D341Med (cell line): ENCODE results near the gene AFF3.

Experiments used
- DNase-seq: peaks from one replicate; pipeline ENCODE4 v3.0.0; 2012; ENCODE audit warnings: low spot score

AFF3 gene

DNA sequence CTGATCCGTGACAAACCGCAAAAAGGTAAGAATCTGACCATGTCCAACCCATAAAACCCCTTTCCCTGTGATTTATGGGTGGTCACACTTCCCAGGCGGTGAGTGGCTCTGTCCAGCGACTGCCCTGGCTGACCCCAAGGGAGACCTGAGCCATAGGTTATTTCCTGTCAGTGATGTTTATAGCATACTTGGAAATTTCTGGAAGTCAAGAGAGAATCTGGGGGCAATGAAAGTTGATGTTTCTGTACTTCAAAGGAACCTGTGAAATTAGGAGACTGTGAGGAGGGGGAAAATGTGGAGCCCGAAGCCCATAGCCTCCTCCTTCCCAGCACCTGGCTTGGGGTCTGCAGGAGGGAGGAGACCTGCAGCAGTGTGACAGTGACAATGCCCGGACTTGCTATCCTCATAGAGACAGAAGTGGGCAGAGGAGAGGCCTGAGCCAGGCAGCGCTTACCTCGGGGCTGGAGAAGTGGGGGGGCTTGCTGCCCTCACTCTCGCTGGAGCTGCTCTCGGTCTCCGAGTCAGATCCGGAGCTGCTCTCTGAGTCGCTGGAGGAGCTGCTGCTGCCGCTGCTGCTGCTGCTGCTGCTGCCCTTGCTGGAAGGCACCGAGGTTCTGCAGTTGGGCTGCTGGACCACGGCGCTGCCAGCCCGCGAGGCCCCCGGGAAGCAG lies 541.3 kb downstream of the AFF3 start:
- no peak for DNase-seq

DNA sequence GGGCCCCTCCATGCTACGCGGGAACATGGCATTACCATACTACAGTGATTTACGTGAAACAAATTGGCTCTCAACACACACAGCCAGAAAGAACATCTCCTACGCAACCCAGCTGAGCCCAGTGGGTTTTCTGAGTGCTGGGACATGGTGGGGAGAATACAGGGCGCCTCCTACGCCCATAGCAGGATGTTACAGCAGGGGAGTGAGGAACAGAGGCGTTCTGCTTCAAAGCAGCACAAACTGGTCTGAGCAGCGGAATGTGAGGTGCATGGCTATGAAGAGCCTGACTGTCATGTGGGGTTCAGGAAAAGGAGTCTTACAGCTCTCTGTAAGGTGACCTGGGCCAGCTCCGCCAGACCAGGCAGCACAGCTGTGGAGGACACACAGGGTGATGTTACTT lies 543.9 kb downstream of the AFF3 start:
- no peak for DNase-seq

DNA sequence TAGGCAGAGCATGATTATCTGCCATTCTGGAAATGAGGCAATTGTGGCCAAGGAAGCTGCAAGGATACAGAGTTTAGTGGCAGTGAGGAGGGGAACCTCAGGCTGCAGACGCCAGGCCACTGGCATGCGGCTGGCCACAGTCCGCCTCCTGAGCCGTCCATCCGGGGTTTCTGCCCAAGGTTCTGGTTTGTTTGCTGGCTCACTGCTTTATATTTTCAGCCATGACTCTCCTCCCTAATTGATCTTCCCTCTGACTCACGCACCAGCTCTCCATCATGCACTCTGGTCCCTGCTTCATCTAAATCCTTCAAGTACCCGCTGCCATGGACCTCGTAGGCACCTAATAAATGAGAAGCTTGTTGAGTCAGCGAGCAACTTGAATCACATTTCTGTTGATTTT lies 544.8 kb downstream of the AFF3 start:
- DNase-seq = no peak

DNA sequence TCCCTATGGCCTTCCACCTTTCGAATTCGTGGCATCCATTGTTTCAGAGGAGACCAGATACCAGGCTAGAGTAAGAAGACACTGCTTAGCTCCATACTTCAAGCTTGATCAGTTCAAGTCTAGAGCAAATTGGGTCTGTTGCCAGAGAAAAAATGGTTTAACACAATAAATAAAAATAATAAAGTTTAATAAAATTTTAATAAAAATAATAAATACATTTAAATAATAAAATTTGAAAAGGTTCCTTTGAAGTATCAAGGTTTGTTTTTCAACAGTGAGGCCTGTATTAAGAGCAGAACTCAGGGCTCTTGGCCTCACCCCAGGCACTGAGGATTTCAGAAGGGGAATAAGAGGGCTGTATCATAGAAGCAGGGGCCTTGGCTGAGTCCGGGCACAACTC lies 547.0 kb downstream of the AFF3 start:
- no peak for DNase-seq

DNA sequence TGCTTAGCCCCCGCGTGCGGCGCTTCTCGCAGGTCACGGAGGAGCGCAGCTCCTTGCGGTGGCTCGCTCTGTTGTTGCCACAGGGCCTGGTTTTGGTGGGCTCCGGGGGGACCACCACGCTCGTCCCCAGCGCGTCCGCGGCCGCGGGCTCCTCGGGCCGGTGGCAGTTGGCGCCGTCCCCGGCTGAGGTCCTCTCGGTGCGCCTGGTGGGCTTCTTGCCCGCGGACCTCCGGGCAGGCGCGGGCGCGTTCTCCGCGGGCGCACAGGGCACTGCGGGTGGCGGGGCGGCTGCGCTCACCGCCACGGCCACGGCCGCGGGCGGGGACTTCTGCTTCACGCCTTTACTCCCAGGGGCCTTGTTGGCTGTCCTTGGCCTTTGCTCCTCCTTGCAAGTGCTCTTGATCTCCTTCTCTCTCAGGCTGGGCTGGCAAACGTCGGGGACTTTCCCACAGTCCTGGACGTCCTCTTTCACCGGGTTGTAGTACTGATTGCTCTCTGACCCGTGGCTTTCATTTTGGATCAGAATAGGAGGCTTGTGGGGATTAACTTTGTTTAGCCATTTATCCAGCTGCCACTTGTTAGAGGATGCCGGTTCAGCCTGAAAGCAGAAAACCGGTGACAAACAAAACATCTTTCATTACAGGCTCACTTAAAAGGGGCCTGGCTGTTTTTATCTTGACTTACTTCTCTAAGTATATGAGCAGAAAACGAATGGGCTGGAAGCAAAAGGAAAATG lies 548.5 kb downstream of the AFF3 start:
- no peak for DNase-seq

DNA sequence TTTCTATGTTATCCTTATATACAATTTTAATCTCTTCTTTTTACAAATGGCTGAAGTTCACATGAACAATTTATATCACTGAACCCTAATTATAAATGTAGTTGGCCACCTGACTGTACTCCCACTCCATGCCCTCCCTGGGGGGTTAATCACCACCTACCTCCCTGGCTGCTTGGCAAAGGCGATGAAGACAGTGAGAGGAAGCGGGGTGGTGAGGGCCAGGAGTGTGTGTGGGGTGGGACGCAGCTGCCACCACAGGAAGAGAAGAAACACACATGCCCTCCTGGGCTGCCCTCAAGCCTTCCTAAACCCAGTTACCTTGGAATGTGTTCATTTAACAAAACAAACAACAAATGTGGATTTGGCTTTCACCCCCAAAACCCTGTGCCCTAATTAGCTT lies 565.6 kb downstream of the AFF3 start:
- no peak for DNase-seq

DNA sequence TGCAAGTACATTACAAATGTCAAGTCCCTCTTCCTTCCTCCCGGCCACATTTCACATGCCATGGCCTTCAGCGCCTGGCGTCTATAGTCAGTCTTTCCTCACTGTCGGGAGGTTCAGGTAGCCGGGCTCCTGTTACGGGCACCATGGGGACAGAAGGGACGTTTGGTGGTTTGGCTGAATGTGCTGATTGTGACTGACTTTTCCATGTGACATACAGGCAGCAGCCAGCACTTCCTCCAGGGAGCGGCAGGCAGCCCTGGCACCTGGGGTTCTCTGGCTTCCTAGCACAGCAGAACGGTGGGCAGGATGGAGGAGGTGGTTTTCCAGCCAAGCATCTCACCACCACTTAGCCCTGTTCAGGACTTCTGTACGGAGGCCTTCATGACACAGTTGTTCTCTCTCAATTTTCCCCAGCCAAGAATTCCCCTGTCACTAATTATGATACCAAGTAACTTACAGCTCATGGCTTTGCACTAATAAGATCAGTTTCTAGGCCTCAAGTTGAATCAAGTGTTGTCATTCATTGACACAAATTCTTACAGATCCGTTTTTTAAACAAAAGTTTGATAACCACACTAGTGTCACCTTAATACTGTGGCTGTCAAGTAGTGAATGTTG lies 568.6 kb downstream of the AFF3 start:
- DNase-seq = no peak

DNA sequence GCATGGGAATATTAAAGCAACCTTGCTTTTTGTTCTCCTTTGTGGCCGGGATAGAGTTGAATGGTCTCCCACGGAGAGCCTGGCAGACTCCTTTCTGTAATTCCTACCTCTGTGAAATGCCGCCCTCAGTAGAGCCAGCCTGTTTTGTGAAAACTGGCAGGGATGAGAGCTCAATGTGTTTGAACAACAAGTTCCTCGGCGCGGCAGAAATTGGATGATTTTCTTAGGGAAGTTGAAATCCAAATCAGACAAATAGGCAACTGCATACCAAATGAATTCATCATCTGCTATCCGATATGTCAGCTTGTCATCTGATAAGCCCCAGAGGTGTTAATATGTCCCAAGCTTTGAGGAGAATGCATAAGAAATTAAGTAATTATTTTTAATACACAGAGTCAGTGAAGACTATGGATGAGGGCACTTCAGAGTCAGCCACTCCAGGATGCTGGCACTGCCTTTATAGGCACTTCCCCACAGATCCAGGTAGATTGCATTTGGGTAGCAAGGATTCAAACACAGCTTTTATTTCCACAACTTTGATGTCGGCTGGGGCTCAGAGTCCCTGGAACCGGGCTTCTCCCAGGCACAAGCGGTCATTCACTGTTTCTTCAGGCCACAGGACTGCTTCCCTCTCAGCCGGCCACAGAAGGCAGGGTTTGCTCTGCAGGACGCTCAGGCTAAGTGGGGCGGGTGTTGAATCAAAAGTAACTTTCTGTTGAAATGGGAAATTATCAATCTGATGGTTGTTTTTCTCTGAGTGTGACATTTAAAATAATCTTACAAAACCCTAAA lies 569.8 kb downstream of the AFF3 start:
- no peak for DNase-seq

DNA sequence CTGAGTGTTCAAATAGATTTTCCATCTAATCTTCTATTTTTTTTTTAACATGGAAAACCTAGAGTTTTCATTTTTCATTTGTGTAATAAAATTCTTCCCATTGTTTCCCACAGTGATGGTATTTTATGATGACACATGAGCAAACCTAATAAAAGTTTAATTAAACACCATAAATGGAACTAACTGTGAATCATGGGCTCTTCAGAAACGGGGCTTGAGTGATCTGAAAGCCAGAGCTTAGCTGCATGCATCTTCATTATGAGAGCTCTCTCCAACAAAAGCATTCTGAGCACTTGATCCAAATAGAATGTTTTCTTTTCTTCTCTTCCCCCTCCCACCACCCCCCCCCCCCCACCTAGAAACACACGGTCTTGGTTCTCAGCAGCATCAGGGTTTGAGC lies 570.4 kb downstream of the AFF3 start:
- DNase-seq = no peak

DNA sequence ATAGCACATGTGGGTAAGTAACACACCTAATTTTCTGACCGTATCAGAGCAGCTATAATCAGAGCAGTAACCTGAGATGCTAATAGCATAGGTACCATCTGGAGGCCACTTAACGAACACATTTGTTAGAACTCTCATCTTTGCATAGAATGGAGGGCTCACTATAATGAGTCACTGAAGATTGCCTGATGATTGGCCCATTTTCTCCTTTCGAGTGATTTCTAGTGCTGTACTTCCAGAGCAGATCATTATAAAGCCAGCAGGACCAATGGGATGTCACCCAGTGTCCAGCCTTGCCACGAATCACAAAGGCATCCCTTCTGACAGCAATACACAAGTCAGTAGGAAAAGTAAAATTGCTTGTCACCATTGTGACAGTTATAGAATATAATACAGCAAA lies 570.9 kb downstream of the AFF3 start:
- no peak for DNase-seq

DNA sequence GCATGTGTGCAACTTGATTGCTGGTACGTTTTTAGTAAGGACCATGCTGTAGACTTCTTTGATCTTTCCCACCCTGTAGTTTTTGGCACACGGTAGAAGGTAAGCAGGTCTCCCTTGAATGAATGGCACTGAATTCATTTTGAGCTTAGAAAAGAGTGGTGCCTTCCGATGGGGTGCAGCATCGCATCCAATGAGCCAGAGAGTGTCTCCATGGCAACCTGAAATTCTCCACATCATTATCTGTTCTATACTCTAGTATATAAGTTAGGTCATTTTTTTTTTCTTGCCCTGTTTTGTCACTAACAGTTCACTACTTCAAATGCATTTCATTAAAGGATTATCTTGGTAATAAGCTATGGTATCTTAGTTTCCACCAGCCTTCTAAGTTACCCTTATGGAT lies 571.4 kb downstream of the AFF3 start:
- DNase-seq = no peak

DNA sequence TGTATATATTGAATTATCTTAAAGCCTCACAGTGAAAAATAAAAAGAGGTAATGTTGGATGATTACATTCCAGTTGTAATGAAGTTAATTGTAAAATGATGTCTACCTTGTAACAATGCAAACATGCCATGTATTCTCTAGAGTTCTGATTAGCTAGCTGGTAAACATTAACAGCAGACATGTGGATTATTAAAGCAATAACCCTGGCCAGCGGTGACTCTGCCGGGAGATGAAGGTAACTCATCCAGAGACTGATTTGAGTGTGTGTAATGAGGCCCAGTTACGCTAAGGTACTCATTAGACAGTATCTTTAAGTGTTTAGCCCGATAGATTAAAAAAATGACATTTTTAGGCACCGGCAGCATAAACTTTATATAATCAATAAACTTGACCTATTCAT lies 573.0 kb downstream of the AFF3 start:
- no peak for DNase-seq

DNA sequence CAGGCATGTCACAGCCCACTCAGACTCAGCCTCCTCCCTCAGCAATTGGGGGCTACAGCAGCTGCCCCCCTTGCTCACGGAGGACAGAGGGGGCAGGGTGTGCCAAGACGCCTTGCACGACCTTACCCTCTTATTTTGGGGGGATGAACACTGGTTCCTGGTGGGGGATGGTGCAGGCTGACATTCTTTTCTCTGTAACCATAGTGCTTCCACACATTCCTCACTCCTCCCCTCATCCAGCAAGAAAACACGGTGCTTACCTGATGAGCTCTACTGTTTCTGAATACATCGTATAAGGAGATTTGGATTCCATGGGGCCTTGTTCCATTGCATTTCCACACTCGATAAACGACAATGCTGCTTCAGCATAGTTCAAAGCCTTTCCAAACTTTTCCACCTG lies 577.2 kb downstream of the AFF3 start:
- DNase-seq = no peak

DNA sequence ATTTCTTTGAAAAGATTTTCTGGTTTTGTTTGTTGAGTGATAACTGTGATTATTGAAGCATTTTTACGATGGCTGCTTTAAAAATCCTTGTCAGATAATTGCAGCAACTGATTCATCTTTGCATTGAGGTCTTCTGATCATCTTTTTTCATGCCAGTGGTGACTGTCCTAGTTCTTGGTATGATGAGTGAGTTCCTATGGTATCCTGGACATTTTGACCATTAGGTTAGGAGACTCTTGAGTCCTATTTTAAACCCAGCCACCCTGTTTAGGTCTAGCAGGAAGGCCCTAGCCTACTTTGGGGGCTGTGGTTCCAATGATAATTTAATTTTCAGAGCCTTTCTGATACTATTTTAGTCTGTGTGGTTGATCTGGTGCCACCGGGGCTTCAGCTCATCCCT lies 579.9 kb downstream of the AFF3 start:
- no peak for DNase-seq

DNA sequence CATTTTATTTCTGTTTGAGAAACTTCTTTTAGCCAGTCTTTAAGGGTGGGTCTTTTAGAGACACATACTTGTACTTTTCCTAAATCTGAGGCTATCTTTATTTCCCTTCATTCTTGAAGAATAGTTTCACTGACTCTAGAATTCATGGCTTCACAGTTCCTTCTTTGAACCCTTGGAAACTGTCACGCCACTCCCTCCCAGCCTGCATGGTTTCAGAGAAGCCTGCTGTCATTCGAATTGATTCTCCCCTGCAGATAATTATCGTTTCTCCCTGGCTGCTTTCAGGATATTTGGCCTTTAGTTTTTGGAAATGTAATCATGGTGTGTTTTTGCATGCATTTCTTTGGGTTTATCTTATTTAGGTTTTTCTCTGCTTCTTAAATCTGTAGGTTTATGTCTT lies 580.6 kb downstream of the AFF3 start:
- no peak for DNase-seq

DNA sequence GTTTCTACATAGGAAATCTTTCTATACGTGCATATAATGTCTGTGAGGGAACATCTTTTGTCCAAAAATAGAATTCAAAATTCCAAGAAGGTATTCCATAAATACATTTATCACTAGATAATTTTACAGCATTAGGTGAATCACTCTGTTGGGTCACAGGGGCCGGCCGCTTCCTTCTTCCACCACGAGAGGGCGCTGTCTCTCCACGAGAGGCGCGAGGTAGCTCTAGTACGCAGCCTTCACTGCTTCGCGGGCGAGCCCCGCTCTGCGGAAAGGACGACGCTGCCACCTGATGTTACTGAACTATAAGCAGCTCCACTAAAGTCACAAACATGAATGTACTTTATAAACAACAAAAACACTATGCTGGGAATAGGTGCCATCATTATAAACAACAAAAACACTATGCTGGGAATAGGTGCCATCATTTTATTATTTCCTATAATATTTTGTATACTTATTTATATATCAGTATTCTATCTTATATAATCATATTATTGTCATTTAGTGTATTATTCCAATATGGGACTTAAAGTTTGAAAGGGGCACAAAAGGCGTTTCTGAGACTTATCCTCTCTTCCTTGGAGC lies 583.2 kb downstream of the AFF3 start:
- peak; percentile 87 for DNase-seq

DNA sequence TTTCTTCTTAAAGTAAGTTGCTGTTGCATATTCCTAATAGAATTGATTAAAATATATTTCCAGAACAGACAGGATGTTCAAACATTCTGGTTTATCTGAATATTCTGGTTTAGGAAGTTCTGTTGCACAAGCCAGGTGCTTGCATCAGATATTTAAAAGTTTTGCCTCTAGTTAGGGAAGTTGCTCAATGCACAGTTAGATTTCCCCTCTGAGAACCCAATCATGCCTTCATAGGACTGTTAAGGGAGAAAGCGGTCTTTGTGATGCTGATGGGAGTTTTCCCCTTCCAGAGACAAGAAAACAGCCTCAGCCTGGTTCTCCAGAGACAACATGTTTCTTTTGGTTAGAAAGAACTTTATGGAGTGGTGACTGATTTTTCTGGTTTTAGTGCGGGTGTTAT lies 587.0 kb downstream of the AFF3 start:
- DNase-seq = no peak

DNA sequence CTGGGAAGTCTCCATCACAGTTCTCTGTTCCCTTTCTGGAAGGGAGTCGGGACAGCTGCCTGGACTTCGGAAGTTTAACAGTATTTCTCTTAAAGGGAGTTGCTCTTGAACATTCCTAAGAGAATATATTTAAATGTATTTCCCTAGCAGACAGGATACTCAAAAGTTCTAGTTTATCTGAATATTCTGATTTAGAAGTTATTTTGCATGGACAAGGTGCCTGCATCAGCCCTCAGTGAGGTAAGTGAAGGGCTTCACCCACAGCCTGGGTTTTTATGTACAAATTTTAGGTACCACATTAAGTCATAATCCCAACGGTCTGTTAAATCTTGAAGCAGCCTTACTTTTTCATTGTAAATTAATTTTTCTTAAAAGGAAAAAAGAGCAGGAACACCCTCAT lies 587.5 kb downstream of the AFF3 start:
- no peak for DNase-seq

DNA sequence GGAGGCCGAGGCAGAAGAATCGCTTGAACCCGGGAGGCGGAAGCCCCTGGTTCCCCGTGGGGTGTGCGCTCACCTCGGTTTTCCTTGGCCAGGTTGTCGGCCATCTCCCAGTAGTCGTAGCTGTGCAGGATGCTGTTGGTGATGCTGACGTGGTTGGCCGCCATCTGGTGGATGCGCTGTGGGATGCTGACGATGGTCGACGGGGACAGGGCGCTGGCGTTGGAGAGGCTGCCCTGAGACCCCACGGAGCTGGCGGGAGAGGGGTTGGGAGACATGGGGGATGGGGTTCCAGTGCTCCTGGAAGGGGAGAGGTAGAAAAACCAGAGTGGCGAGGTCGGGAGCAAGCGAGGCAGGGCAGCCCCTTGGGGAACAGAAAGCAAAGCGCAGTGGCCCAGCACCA lies 588.2 kb downstream of the AFF3 start:
- DNase-seq = peak; percentile 53

DNA sequence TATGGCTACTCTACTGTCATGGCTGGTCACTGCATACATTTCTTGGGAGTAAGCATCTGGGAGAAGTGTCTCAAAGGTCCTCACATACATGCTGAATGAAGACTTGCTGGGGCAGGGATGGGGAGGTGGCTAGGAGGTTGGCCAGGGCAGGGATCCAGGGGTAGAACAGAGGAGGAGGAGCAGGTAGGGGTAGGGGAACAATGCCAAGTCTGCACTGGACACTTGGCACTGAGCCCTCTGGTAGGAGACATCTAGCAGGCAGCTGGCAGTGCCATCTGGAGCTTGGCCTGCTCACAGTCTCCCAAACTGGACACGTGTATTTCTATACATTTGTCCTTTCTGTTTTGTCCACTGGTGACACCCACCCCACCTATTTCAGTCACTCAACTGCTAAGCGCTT lies 589.9 kb downstream of the AFF3 start:
- no peak for DNase-seq

DNA sequence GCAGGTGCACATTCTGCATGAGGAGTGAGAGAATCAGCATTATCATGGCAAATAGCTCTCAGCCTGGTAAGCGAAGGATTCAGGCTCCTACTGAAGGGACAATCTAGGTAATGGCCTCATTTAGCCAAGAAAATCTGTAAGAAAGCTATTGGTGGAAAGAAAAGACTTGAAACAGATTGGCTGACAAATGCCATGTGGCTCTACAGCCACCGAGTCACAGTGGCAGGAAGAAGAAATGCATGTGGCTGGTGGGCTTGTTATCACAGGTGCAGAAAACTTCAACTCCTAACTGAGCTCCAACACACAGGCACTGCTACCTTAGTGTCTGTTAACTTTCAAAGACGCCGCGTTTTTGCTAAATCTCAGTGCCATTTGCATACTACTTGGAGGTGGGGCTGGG lies 592.0 kb downstream of the AFF3 start:
- no peak for DNase-seq

DNA sequence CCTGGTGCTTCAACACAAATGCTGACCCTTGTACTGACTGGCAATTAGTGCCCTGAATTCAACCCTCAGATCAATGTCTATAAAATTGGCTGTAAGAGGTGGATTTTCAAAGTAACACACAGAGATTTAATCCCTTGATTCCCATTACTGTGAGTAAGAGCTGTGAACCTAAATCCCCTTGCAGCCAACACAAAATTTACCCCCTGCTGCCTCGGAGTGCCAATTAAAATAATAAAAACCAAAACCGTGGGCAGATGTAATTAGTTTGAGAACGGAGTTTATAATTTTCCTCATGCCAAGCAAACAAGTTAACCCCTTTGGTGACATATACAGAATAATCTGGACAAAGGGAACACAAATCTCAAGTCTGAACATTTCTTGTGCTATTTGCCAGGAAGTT lies 596.8 kb downstream of the AFF3 start:
- DNase-seq = no peak

DNA sequence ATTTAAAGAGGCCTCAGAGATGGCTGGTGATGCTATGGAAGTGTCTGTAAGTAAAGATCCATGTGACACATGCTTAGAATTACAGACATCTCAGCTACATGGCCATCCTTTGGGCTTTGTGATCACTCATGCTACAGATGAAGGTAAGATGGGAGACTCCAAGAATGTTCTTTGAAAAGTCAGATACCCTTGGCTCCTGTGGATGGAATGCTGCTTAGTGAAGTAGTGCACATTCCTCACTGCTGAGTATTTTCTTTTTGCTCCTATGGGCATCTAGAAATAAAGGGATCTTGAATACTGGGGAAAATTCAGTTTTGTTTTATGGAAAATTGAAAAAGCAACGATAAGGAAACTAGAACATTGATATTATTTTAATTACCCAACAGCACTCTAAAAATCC lies 597.3 kb downstream of the AFF3 start:
- DNase-seq = no peak
